BE2C (cell line): Measurements from ENCODE around the gene HECW1.
A peak's percentile ranks its signal among the peaks of the same experiment; 100 is the strongest.
"Not testable (repeated sequence)": the region's sequence is repeated elsewhere in the genome, so short reads cannot be mapped to it uniquely, and the experiment has no call there.

Source experiments
- DNase-seq: peaks from one replicate; pipeline ENCODE4 v3.0.0-alpha.2; 2020
- H3K27me3 ChIP-seq: fragments of 250-450 bp; sonication (Bioruptor Pico); 2 replicates; pipeline ENCODE4 v1.5.1; 2020; ENCODE audit warnings: mild to moderate bottlenecking
- H3K36me3 ChIP-seq: fragments of 250-450 bp; sonication (Bioruptor Pico); 2 replicates; pipeline ENCODE4 v1.5.1; 2020; ENCODE audit warnings: mild to moderate bottlenecking
- H3K4me1 ChIP-seq: fragments of 250-450 bp; sonication (Bioruptor Pico); 2 replicates; pipeline ENCODE4 v1.5.1; 2020
- H3K4me3 ChIP-seq: 2 replicates; pipeline ENCODE4 v1.5.1; 2011; ENCODE audit warnings: low read depth, low read length
- H3K9me3 ChIP-seq: fragments of 250-450 bp; sonication (Bioruptor Pico); 2 replicates; pipeline ENCODE4 v1.5.1; 2020
- TF ChIP-seq, protein P1 (sequence below): IDR thresholded peaks from 2 replicates; pipeline ENCODE4 v1.5.1; 2012; ENCODE audit warnings: mild to moderate bottlenecking, low read depth, low read length

Gene HECW1

DNA sequence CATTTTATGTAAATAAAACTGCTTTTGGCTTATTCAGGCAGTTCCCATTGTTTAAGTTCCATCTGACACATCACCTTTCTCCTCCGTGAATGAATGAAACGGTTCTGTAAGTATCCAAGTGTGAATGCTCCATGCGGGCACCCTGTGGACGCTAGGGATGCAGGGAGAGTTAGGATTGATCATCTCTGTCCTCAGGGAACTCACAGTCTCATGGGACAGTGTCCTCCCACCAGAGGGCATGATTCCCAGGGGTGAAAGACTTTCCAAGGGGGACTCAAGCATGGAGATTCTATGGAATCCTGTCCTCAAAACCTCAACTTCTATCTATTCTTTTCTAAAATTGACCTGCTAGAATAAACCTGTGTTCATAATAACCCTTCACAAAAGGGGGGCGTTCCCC lies 98.8 kb downstream of the HECW1 start:
- H3K27me3 ChIP-seq = peaks cover 5% of the 10 kb centered on the region; the same call in 1 of the 2 replicates
- H3K4me3 ChIP-seq = no peak overlapping the region
- no peaks in the 10 kb centered on the region for H3K4me1 ChIP-seq
- H3K36me3 ChIP-seq = no peaks in the 10 kb centered on the region
- TF ChIP-seq, protein P1, sequence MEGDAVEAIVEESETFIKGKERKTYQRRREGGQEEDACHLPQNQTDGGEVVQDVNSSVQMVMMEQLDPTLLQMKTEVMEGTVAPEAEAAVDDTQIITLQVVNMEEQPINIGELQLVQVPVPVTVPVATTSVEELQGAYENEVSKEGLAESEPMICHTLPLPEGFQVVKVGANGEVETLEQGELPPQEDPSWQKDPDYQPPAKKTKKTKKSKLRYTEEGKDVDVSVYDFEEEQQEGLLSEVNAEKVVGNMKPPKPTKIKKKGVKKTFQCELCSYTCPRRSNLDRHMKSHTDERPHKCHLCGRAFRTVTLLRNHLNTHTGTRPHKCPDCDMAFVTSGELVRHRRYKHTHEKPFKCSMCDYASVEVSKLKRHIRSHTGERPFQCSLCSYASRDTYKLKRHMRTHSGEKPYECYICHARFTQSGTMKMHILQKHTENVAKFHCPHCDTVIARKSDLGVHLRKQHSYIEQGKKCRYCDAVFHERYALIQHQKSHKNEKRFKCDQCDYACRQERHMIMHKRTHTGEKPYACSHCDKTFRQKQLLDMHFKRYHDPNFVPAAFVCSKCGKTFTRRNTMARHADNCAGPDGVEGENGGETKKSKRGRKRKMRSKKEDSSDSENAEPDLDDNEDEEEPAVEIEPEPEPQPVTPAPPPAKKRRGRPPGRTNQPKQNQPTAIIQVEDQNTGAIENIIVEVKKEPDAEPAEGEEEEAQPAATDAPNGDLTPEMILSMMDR = peak; percentile 10; the same call in 1 of the 2 replicates
- no peaks in the 10 kb centered on the region for H3K9me3 ChIP-seq
- DNase-seq = no peak

DNA sequence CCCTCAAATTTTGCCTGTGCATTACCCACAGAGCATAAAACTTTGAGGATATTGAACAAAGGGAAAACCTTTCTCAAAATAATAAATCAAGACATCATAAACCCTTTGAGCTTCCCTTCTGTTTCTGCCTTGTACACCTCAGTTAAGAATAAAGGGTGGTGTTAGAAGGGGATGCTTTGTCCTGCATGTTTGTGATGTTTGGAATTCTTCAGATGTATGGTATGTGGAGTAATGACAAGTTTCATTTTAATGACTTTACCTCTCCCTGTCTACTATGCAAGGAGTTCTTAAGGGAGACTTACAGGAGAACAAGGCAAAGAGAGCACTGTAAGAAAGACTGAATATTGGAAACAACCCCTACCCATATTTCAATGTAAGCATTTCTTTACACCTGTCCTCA lies 99.2 kb downstream of the HECW1 start:
- TF ChIP-seq, protein P1 = no peak
- Histone ChIP-seq H3K4me3 (no peak overlapping the region), H3K27me3 (peaks cover 5% of the 10 kb centered on the region; the same call in 1 of the 2 replicates), H3K4me1 (no peaks in the 10 kb centered on the region), H3K9me3 (no peaks in the 10 kb centered on the region), H3K36me3 (no peaks in the 10 kb centered on the region)
- no peak for DNase-seq

DNA sequence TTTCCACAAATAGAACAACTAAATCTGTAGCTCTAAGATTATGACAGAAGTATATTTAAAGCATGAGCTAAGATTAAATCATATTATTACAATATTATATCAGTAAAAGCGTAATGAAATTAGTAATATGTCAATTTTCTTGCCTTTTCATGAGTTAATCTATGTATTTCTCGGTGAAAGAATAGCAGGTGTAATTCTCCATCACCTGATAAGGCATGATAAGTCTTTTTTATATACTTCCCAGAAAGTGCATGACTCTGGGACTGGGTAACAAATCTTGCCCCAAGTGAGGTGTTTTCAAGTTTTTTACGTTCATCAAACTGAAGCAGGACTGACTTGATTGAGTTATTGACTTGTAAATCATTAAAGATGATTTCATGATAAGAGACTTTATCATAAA lies 100.5 kb downstream of the HECW1 start:
- TF ChIP-seq, protein P1 = no peak
- no peaks in the 10 kb centered on the region for H3K9me3 ChIP-seq
- H3K4me1 ChIP-seq = no peaks in the 10 kb centered on the region
- peaks cover 5% of the 10 kb centered on the region; the same call in 1 of the 2 replicates for H3K27me3 ChIP-seq
- H3K4me3 ChIP-seq = no peak overlapping the region
- no peak for DNase-seq
- no peaks in the 10 kb centered on the region for H3K36me3 ChIP-seq

GRCh38 chr7:43215061-43215460 lies 102.6 kb downstream of the HECW1 start:
- no peaks in the 10 kb centered on the region for H3K9me3 ChIP-seq
- TF ChIP-seq, protein P1 = no peak
- H3K4me1 ChIP-seq = no peaks in the 10 kb centered on the region
- DNase-seq = no peak
- H3K27me3 ChIP-seq = peaks cover 5% of the 10 kb centered on the region; the same call in 1 of the 2 replicates
- no peaks in the 10 kb centered on the region for H3K36me3 ChIP-seq
- H3K4me3 ChIP-seq = no peak overlapping the region

GRCh38 chr7:43217055-43217454 lies 104.6 kb downstream of the HECW1 start:
- Histone ChIP-seq H3K9me3 (no peaks in the 10 kb centered on the region), H3K4me3 (no peak overlapping the region), H3K4me1 (no peaks in the 10 kb centered on the region), H3K36me3 (no peaks in the 10 kb centered on the region), H3K27me3 (peaks cover 5% of the 10 kb centered on the region; the same call in 1 of the 2 replicates)
- DNase-seq = no peak
- TF ChIP-seq, protein P1 = no peak

DNA sequence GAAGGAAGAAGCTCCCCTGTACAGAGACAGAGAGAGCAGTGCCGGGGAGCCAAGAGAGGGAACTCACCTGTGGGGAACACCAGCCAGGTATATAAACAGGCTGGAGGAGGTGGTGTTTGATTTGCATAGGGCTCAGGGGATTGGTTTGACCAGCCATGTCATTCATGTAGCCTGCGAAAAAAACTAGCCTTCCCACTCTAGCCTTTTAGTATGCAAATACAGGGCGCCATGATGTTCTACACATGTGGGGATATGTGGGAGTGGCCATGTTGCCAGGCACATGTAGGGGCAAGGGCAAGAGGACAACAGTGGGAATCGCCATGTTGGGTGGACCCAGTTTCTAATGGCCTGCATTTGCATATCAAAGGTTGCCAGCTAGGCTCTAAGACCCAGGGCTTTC lies 106.5 kb downstream of the HECW1 start:
- H3K4me3 ChIP-seq, H3K36me3 ChIP-seq, H3K9me3 ChIP-seq, DNase-seq, H3K4me1 ChIP-seq, H3K27me3 ChIP-seq: not testable (repeated sequence)

DNA sequence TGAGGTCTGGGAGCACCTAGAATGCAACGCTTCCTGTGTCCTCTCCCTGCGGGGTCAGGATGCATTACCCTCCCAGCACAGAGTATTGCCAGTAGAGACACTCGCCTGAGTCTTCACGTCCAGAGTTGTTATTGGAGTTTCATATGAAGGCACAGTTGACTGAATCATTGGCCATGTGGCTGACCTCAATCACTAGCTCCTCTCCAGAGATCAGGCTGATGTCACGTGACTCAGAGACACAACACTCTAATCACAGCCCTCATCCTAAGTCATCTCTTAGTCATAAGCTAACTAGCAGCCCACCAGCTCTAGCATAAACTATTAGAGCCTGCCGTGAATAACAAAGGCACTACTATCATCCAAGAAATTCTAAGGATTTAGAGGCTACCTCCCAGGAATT lies 107.8 kb downstream of the HECW1 start:
- no peaks in the 10 kb centered on the region for H3K4me1 ChIP-seq
- no peaks in the 10 kb centered on the region for H3K36me3 ChIP-seq
- TF ChIP-seq, protein P1 = no peak
- no peaks in the 10 kb centered on the region for H3K9me3 ChIP-seq
- no peak overlapping the region for H3K4me3 ChIP-seq
- DNase-seq = no peak
- H3K27me3 ChIP-seq = no peaks in the 10 kb centered on the region
